ENCODE data around the gene TRIM67. TPM values are rescaled to one million over a fixed set of nuclear protein-coding genes. Genes with fewer than 3 reads are reported as not detected.
"Not testable (repeated sequence)": the region's sequence is repeated elsewhere in the genome, so short reads cannot be mapped to it uniquely, and the experiment has no call there.

Gene TRIM67
- total RNA-seq, 1 donor from 2014 or later: 0.11 TPM

GRCh38 chr1:231153726-231154125 lies 8.1 kb upstream of the TRIM67 start:
- intact Hi-C loops (cut with DNase I): no loop called here
- no peak for ATAC-seq
- no peak for DNase-seq (ENCODE audit: missing footprints)

- ATAC-seq: no peak
- intact Hi-C loops (cut with DNase I): no loop called here
- DNase-seq (ENCODE audit: missing footprints): no peak
Measured at GRCh38 chr1:231155808-231156207, 6.0 kb upstream of the TRIM67 start.

GRCh38 chr1:231157311-231157710 lies 4.5 kb upstream of the TRIM67 start:
- ATAC-seq (no peak), DNase-seq (ENCODE audit: missing footprints) (no peak)
- intact Hi-C loops (cut with DNase I): no loop called here

- ATAC-seq; DNase-seq (ENCODE audit: missing footprints); intact Hi-C loops (cut with DNase I): not testable (repeated sequence)
Measured at GRCh38 chr1:231158141-231158540, 3.7 kb upstream of the TRIM67 start.

GRCh38 chr1:231159202-231159962 lies 2.5 kb upstream of the TRIM67 start:
- intact Hi-C loops (cut with DNase I): no loop called here
- ATAC-seq: no peak
- DNase-seq (ENCODE audit: missing footprints): no peak

- intact Hi-C loops (cut with DNase I): no loop called here
- no peak for DNase-seq (ENCODE audit: missing footprints)
- ATAC-seq: no peak
Measured at GRCh38 chr1:231159963-231160761, 1.7 kb upstream of the TRIM67 start.

GRCh38 chr1:231160895-231161666 lies 777 bp upstream of the TRIM67 start:
- ATAC-seq: no peak
- no peak for DNase-seq (ENCODE audit: missing footprints)
- intact Hi-C loops (cut with DNase I): no loop called here

- intact Hi-C loops (cut with DNase I): no loop called here
- ATAC-seq (peak; percentile 73), DNase-seq (ENCODE audit: missing footprints) (no peak)
Measured at GRCh38 chr1:231162297-231162969, 575 bp downstream of the TRIM67 start.

- ATAC-seq (no peak), DNase-seq (ENCODE audit: missing footprints) (no peak)
- intact Hi-C loops (cut with DNase I): no loop called here
Measured at GRCh38 chr1:231162970-231163829, 1.3 kb downstream of the TRIM67 start.

GRCh38 chr1:231163830-231164427 lies 2.1 kb downstream of the TRIM67 start:
- intact Hi-C loops (cut with DNase I): no loop called here
- DNase-seq (ENCODE audit: missing footprints) (no peak), ATAC-seq (no peak)

GRCh38 chr1:231165371-231165770 lies 3.5 kb downstream of the TRIM67 start:
- DNase-seq (ENCODE audit: missing footprints) (no peak), ATAC-seq (no peak)
- intact Hi-C loops (cut with DNase I): no loop called here

GRCh38 chr1:231166398-231166797 lies 4.5 kb downstream of the TRIM67 start:
- ATAC-seq: no peak
- intact Hi-C loops (cut with DNase I): no loop called here

GRCh38 chr1:231170875-231171274 lies 9.0 kb downstream of the TRIM67 start:
- DNase-seq (ENCODE audit: missing footprints): no peak
- no peak for ATAC-seq
- intact Hi-C loops (cut with DNase I): no loop called here

More at GRCh38 chr1:231166398-231166797, 4.5 kb downstream of the TRIM67 start:
- DNase-seq (ENCODE audit: missing footprints): no peak

GRCh38 chr1:231171623-231172197 lies 9.9 kb downstream of the TRIM67 start:
- intact Hi-C loops (cut with DNase I): no loop called here
- no peak for ATAC-seq
- no peak for DNase-seq (ENCODE audit: missing footprints)

- intact Hi-C loops (cut with DNase I): no loop called here
- DNase-seq (ENCODE audit: missing footprints) (no peak), ATAC-seq (peak; percentile 88)
Measured at GRCh38 chr1:231172411-231172810, 10.6 kb downstream of the TRIM67 start.

- intact Hi-C loops (cut with DNase I): no loop called here
- ATAC-seq (no peak), DNase-seq (ENCODE audit: missing footprints) (no peak)
Measured at GRCh38 chr1:231176421-231176820, 14.6 kb downstream of the TRIM67 start.

- intact Hi-C loops (cut with DNase I): no loop called here
- ATAC-seq (no peak), DNase-seq (ENCODE audit: missing footprints) (no peak)
Measured at GRCh38 chr1:231177226-231177625, 15.4 kb downstream of the TRIM67 start.

All from Right ventricle myocardium inferior (tissue), 1 donor.